HEK293 (cell line): Measurements from ENCODE around the gene TNS4.
A peak's percentile ranks its signal among the peaks of the same experiment; 100 is the strongest.

Experiments used
- CTCF ChIA-PET: fragments of 350-600 bp; formaldehyde crosslinking; extraction: SDS; loops from one replicate; lab custom pipeline; 2021; ENCODE audit warnings: antibody characterized with exemption; lab: Yijun Ruan, JAX
- POLR2A ChIA-PET: fragments of 300-600 bp; formaldehyde crosslinking; extraction: SDS; loops from one replicate; lab custom pipeline; 2020; ENCODE audit warnings: antibody characterized with exemption, inconsistent platforms; lab: Yijun Ruan, JAX
- H3K27ac ChIP-seq: fragments of 200-500 bp; sonication (Bioruptor generic); 2 replicates; pipeline ENCODE4 v1.5.1; 2014; ENCODE audit warnings: low read depth, low read length, control low read depth, inconsistent platforms; ENCODE audit errors: extremely low read depth
- H3K36me3 ChIP-seq, 2 experiments: fragments of 200-500 bp in 1 of 2; sonication (Bioruptor generic) in 1 of 2; 1 replicate in 1 of 2; 2 replicates in 1 of 2; pipeline ENCODE4 v1.5.1; 2014 to 2017; ENCODE audit warnings: inconsistent platforms in 2 of 2, low read length in 2 of 2; ENCODE audit not compliant: control insufficient read depth in 2 of 2, insufficient read depth in 1 of 2
- H3K4me1 ChIP-seq: fragments of 200-500 bp; sonication (Bioruptor generic); 2 replicates; pipeline ENCODE4 v1.5.1; 2014; ENCODE audit warnings: mild to moderate bottlenecking, low read length, inconsistent platforms; ENCODE audit not compliant: control insufficient read depth, insufficient read depth
- H3K4me3 ChIP-seq: 2 replicates; pipeline ENCODE4 v1.5.1; 2011; ENCODE audit warnings: low read depth, mild to moderate bottlenecking, control low read depth, low read length, moderate library complexity
- H3K9me3 ChIP-seq: fragments of 200-500 bp; sonication (Bioruptor generic); 2 replicates; pipeline ENCODE4 v1.5.1; 2014; ENCODE audit warnings: low read depth, low read length, inconsistent platforms; ENCODE audit not compliant: control insufficient read depth, insufficient read depth
- KLF1 ChIP-seq: fragments of 450-650 bp; formaldehyde crosslinking; IDR thresholded peaks from 2 replicates; pipeline ENCODE4 v1.5.1; 2016; ENCODE audit warnings: missing biosample characterization, missing genetic modification characterization
- KLF10 ChIP-seq: fragments of 450-650 bp; IDR thresholded peaks from 2 replicates; pipeline ENCODE4 v1.5.1; 2018; ENCODE audit warnings: missing biosample characterization, mild to moderate bottlenecking, missing genetic modification characterization
- KLF8 ChIP-seq: fragments of 450-650 bp; formaldehyde crosslinking; IDR thresholded peaks from 2 replicates; pipeline ENCODE4 v1.5.1; 2016; ENCODE audit warnings: missing biosample characterization, missing genetic modification characterization
- MZF1 ChIP-seq: fragments of 450-650 bp; formaldehyde crosslinking; IDR thresholded peaks from 2 replicates; pipeline ENCODE4 v1.5.1; 2017; ENCODE audit warnings: missing biosample characterization, missing genetic modification characterization, borderline replicate concordance
- SALL2 ChIP-seq: fragments of 450-650 bp; formaldehyde crosslinking; IDR thresholded peaks from 2 replicates; pipeline ENCODE4 v1.5.0; 2017; ENCODE audit warnings: missing biosample characterization, mild to moderate bottlenecking, missing genetic modification characterization, borderline replicate concordance
- ZBTB17 ChIP-seq: fragments of 450-650 bp; formaldehyde crosslinking; IDR thresholded peaks from 2 replicates; pipeline ENCODE4 v1.5.1; 2016; ENCODE audit warnings: missing biosample characterization, missing genetic modification characterization
- ZBTB26 ChIP-seq: fragments of 450-650 bp; formaldehyde crosslinking; optimal IDR thresholded peaks from 2 replicates; pipeline ENCODE3; 2016; ENCODE audit warnings: missing biosample characterization, mild to moderate bottlenecking, missing genetic modification characterization
- ZNF112 ChIP-seq: fragments of 450-650 bp; formaldehyde crosslinking; IDR thresholded peaks from 2 replicates; pipeline ENCODE4 v1.5.0; 2017; ENCODE audit warnings: missing biosample characterization, missing genetic modification characterization
- ZNF223 ChIP-seq: fragments of 450-650 bp; formaldehyde crosslinking; IDR thresholded peaks from 2 replicates; pipeline ENCODE4 v1.5.1; 2016; ENCODE audit warnings: missing biosample characterization, missing genetic modification characterization
- ZNF324 ChIP-seq: fragments of 450-650 bp; formaldehyde crosslinking; IDR thresholded peaks from 2 replicates; pipeline ENCODE4 v1.5.1; 2016; ENCODE audit warnings: missing biosample characterization, missing genetic modification characterization
- ZNF354C ChIP-seq: fragments of 450-650 bp; formaldehyde crosslinking; IDR thresholded peaks from 2 replicates; pipeline ENCODE4 v1.5.1; 2016; ENCODE audit warnings: missing biosample characterization, missing genetic modification characterization, low read depth, borderline replicate concordance
- ZNF488 ChIP-seq: fragments of 450-650 bp; formaldehyde crosslinking; IDR thresholded peaks from 2 replicates; pipeline ENCODE4 v1.5.1; 2016; ENCODE audit warnings: missing biosample characterization, missing genetic modification characterization
- ZNF529 ChIP-seq: fragments of 450-650 bp; formaldehyde crosslinking; IDR thresholded peaks from 2 replicates; pipeline ENCODE4 v1.5.1; 2017; ENCODE audit warnings: missing genetic modification characterization, missing biosample characterization; ENCODE audit not compliant: insufficient replicate concordance
- ZNF555 ChIP-seq: fragments of 450-650 bp; formaldehyde crosslinking; conservative IDR thresholded peaks from 2 replicates; pipeline ENCODE4 v1.5.1; 2017; ENCODE audit warnings: missing biosample characterization, mild to moderate bottlenecking, missing genetic modification characterization, inconsistent platforms
- ZNF561 ChIP-seq: fragments of 450-650 bp; IDR thresholded peaks from 2 replicates; pipeline ENCODE4 v1.5.1; 2018; ENCODE audit warnings: missing biosample characterization, missing genetic modification characterization, borderline replicate concordance
- ZNF624 ChIP-seq: fragments of 450-650 bp; formaldehyde crosslinking; IDR thresholded peaks from 2 replicates; pipeline ENCODE4 v1.5.1; 2017; ENCODE audit warnings: missing biosample characterization, missing genetic modification characterization
- ZNF645 ChIP-seq: fragments of 450-650 bp; formaldehyde crosslinking; IDR thresholded peaks from 2 replicates; pipeline ENCODE4; 2016; ENCODE audit warnings: missing biosample characterization, missing genetic modification characterization
- ZNF76 ChIP-seq: fragments of 450-650 bp; formaldehyde crosslinking; IDR thresholded peaks from 2 replicates; pipeline ENCODE4; 2016; ENCODE audit warnings: low read depth, missing biosample characterization, missing genetic modification characterization, borderline replicate concordance
- TF ChIP-seq, protein P1 (sequence below): sonication (generic); formaldehyde crosslinking; IDR thresholded peaks from 2 replicates; pipeline ENCODE4 v1.8.1; 2022; ENCODE audit warnings: mild to moderate bottlenecking, moderate library complexity, missing genetic modification reagents
- TF ChIP-seq, protein P2 (sequence below): fragments of 450-650 bp; formaldehyde crosslinking; conservative IDR thresholded peaks from 2 replicates; pipeline ENCODE4 v1.5.1; 2016; ENCODE audit warnings: low read depth, missing biosample characterization, missing genetic modification characterization

TNS4 gene

GRCh38 chr17:40515011-40515410, 13.6 kb upstream of the TNS4 start:
- CTCF ChIA-PET: interaction anchor here (1.0 kb wide), 1 partner anchor 39 kb away, joined by 4 read pairs; no protein-coding TSS in a partner anchor
- Histone ChIP-seq H3K4me3 (no peak overlapping the region), H3K27ac (no peak overlapping the region), H3K9me3 (no peaks in the 10 kb centered on the region), H3K4me1 (0 out of 2 replicates have a peak, but pooled peaks cover 4% of the 10 kb centered on the region), H3K36me3 (no peaks in the 10 kb centered on the region)
- TF ChIP-seq ZNF223: no peak
- no peak for TF ChIP-seq MZF1
- TF ChIP-seq ZNF555 (tag by site-specific recombination): no peak
- TF ChIP-seq ZBTB26 (tag by site-specific recombination): no peak
- TF ChIP-seq KLF8: no peak
- TF ChIP-seq ZNF645 (tag by site-specific recombination): no peak
- TF ChIP-seq SALL2 (tag by site-specific recombination): no peak
- TF ChIP-seq ZNF354C (tag by site-specific recombination): no peak
- no peak for TF ChIP-seq ZNF76 (tag by site-specific recombination)
- TF ChIP-seq ZNF529 (tag by site-specific recombination): no peak
- TF ChIP-seq, protein P1, sequence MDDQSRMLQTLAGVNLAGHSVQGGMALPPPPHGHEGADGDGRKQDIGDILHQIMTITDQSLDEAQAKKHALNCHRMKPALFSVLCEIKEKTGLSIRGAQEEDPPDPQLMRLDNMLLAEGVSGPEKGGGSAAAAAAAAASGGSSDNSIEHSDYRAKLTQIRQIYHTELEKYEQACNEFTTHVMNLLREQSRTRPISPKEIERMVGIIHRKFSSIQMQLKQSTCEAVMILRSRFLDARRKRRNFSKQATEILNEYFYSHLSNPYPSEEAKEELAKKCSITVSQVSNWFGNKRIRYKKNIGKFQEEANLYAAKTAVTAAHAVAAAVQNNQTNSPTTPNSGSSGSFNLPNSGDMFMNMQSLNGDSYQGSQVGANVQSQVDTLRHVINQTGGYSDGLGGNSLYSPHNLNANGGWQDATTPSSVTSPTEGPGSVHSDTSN (CRISPR knock-in tag): no peak
- TF ChIP-seq ZNF112 (tag by site-specific recombination): no peak
- POLR2A ChIA-PET: interaction anchor here (0.6 kb wide), 1 partner anchor 39 kb away, joined by 9 read pairs; no protein-coding TSS in a partner anchor

GRCh38 chr17:40514013-40514875, 12.8 kb upstream of the TNS4 start:
- ChIA-PET CTCF (interaction anchor here (0.9 to 1.9 kb wide), 3 partner anchors 16 to 38 kb away, joined by 4 to 8 read pairs (median 4); no protein-coding TSS in a partner anchor), POLR2A (interaction anchor here (0.6 kb wide), 1 partner anchor 38 kb away, joined by 9 read pairs; no protein-coding TSS in a partner anchor)
- Histone ChIP-seq H3K27ac (no peak overlapping the region), H3K4me1 (0 out of 2 replicates have a peak, but pooled peaks cover 4% of the 10 kb centered on the region), H3K36me3 (no peaks in the 10 kb centered on the region), H3K4me3 (no peak overlapping the region), H3K9me3 (no peaks in the 10 kb centered on the region)
- TF ChIP-seq KLF1 (peak; percentile 62), ZNF488 (tag by site-specific recombination) (no peak)

- no peaks in the 10 kb centered on the region for H3K9me3 ChIP-seq
- CTCF ChIA-PET: interaction anchor here (0.6 to 3.1 kb wide), 8 partner anchors 21 to 935 kb away, joined by 3 to 17 read pairs (median 4); no protein-coding TSS in a partner anchor
- H3K4me3 ChIP-seq: no peak overlapping the region
- no peak overlapping the region for H3K27ac ChIP-seq
- no peaks in the 10 kb centered on the region for H3K36me3 ChIP-seq
- 0 out of 2 replicates have a peak, but pooled peaks cover 4% of the 10 kb centered on the region for H3K4me1 ChIP-seq
- POLR2A ChIA-PET: interaction anchor here (0.6 to 1.7 kb wide), 3 partner anchors 9 to 94 kb away, joined by 3 to 4 read pairs (median 3); partner anchors contain the start of gene TOP2A
- TF ChIP-seq ZBTB17 (tag by site-specific recombination) (no peak), ZNF324 (tag by site-specific recombination) (no peak), KLF10 (no peak), ZNF561 (tag by site-specific recombination) (no peak), ZNF624 (tag by site-specific recombination) (no peak)
- TF ChIP-seq, protein P2, sequence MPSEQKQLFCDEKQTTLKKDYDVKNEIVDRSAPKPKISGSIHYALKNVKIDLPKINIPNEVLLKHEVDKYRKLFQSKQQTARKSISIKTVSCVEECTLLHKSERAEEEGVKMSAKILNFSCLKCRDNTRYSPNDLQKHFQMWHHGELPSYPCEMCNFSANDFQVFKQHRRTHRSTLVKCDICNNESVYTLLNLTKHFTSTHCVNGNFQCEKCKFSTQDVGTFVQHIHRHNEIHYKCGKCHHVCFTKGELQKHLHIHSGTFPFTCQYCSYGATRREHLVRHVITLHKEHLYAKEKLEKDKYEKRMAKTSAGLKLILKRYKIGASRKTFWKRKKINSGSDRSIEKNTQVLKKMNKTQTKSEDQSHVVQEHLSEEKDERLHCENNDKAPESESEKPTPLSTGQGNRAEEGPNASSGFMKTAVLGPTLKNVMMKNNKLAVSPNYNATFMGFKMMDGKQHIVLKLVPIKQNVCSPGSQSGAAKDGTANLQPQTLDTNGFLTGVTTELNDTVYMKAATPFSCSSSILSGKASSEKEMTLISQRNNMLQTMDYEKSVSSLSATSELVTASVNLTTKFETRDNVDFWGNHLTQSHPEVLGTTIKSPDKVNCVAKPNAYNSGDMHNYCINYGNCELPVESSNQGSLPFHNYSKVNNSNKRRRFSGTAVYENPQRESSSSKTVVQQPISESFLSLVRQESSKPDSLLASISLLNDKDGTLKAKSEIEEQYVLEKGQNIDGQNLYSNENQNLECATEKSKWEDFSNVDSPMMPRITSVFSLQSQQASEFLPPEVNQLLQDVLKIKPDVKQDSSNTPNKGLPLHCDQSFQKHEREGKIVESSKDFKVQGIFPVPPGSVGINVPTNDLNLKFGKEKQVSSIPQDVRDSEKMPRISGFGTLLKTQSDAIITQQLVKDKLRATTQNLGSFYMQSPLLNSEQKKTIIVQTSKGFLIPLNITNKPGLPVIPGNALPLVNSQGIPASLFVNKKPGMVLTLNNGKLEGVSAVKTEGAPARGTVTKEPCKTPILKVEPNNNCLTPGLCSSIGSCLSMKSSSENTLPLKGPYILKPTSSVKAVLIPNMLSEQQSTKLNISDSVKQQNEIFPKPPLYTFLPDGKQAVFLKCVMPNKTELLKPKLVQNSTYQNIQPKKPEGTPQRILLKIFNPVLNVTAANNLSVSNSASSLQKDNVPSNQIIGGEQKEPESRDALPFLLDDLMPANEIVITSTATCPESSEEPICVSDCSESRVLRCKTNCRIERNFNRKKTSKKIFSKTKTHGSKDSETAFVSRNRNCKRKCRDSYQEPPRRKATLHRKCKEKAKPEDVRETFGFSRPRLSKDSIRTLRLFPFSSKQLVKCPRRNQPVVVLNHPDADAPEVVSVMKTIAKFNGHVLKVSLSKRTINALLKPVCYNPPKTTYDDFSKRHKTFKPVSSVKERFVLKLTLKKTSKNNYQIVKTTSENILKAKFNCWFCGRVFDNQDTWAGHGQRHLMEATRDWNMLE (tag by site-specific recombination): no peak
Measured at GRCh38 chr17:40511667-40512220, 10.3 kb upstream of the TNS4 start.
